ENCODE measurements around the gene TMEM144. TPM values are rescaled to one million over a fixed set of nuclear protein-coding genes. Genes with fewer than 3 reads are reported as not detected.
A peak's percentile ranks its signal among the peaks of the same experiment; 100 is the strongest.

TMEM144 gene
- total RNA-seq, 1 donor from 2014 or later = 7.6 TPM

DNA sequence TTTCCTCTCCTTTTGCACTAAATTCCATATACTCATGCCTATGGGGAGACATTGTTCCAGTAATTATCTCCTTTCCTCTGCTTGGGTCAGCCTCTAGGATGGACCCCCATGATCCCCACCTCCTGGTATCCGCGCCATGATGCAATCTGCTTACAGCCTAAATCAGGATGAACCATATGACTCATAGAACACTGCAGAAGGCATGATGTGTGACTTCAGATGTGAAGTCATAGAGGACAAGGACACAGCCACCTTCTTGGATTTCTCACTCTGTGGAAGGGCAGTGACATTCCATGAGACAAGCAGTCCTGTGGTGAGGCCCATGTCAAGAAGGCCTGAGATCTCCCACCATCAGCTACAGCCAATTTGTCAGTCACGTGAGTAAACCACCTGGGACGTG, 9.0 kb upstream of the TMEM144 start:
- Mint-ChIP-seq H3K4me3 (ENCODE audit: unreplicated experiment) (no peak overlapping the region), H3K4me1 (ENCODE audit: low read depth, unreplicated experiment) (peaks cover 9% of the 10 kb centered on the region), H3K27ac (ENCODE audit: unreplicated experiment) (peak overlapping the region; percentile 15), H3K36me3 (ENCODE audit: low read depth, unreplicated experiment) (peaks cover 2% of the 10 kb centered on the region), H3K9me3 (ENCODE audit: unreplicated experiment) (no peaks in the 10 kb centered on the region), H3K27me3 (ENCODE audit: low read depth, unreplicated experiment) (no peaks in the 10 kb centered on the region)
- FAIRE-seq (no peak), DNase-seq (ENCODE audit: low read depth) (no peak)
- H3K79me2 ChIP-seq (ENCODE audit: insufficient read depth, low read length) = no peaks in the 10 kb centered on the region
- H3K4me3 ChIP-seq (ENCODE audit: insufficient read depth, low read depth, low read length) = no peak overlapping the region
- no peak overlapping the region for H3K4me2 ChIP-seq (ENCODE audit: low read length)
- H3K9ac ChIP-seq (ENCODE audit: low read length) = no peak overlapping the region
- no peaks in the 10 kb centered on the region for H3K4me1 ChIP-seq (ENCODE audit: insufficient read depth, low read length)
- no peak overlapping the region for H2AFZ ChIP-seq (ENCODE audit: low read depth, low read length)
- no peaks in the 10 kb centered on the region for H3K36me3 ChIP-seq (ENCODE audit: insufficient read depth, low read length)
- H4K20me1 ChIP-seq (ENCODE audit: insufficient read depth, low read length) = no peaks in the 10 kb centered on the region
- H3K27me3 ChIP-seq (ENCODE audit: insufficient read depth, low read length) = no peaks in the 10 kb centered on the region
- TF ChIP-seq EZH2 (IDR thresholded peaks at IDR 0.05; ENCODE audit: insufficient read depth, low read length) = no peak
- TF ChIP-seq, protein P1, sequence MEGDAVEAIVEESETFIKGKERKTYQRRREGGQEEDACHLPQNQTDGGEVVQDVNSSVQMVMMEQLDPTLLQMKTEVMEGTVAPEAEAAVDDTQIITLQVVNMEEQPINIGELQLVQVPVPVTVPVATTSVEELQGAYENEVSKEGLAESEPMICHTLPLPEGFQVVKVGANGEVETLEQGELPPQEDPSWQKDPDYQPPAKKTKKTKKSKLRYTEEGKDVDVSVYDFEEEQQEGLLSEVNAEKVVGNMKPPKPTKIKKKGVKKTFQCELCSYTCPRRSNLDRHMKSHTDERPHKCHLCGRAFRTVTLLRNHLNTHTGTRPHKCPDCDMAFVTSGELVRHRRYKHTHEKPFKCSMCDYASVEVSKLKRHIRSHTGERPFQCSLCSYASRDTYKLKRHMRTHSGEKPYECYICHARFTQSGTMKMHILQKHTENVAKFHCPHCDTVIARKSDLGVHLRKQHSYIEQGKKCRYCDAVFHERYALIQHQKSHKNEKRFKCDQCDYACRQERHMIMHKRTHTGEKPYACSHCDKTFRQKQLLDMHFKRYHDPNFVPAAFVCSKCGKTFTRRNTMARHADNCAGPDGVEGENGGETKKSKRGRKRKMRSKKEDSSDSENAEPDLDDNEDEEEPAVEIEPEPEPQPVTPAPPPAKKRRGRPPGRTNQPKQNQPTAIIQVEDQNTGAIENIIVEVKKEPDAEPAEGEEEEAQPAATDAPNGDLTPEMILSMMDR (IDR thresholded peaks at IDR 0.05; ENCODE audit: insufficient read depth, low read depth, low read length) = no peak
- H3K9me3 ChIP-seq (ENCODE audit: insufficient read depth, low read depth, low read length) = no peaks in the 10 kb centered on the region
- no peak overlapping the region for H3K27ac ChIP-seq (ENCODE audit: low read depth, low read length)

DNA sequence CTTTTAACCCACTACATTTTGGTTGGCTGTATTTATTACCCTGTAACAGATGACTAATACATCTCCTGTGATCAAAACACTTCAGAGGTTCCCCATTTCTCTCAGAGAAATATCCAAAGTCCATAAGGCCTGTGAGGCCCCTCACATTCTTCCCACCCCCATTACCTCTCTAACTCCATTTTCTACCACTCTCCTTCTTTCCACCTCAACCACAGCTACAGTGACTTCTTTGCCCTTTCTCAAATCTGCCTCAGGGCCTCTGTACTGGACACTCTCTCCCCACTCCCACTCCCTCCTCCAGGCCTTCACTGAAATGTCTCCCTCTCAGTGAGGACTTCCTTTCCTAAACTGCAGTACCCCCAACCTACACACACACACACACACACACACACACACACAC, 8.4 kb upstream of the TMEM144 start:
- FAIRE-seq = no peak
- Histone ChIP-seq H3K27me3 (ENCODE audit: insufficient read depth, low read length) (no peaks in the 10 kb centered on the region), H3K79me2 (ENCODE audit: insufficient read depth, low read length) (no peaks in the 10 kb centered on the region), H3K36me3 (ENCODE audit: insufficient read depth, low read length) (no peaks in the 10 kb centered on the region), H3K4me3 (ENCODE audit: insufficient read depth, low read depth, low read length) (no peak overlapping the region), H2AFZ (ENCODE audit: low read depth, low read length) (no peak overlapping the region), H3K9me3 (ENCODE audit: insufficient read depth, low read depth, low read length) (no peaks in the 10 kb centered on the region), H3K9ac (ENCODE audit: low read length) (no peak overlapping the region), H3K4me2 (ENCODE audit: low read length) (no peak overlapping the region), H3K27ac (ENCODE audit: low read depth, low read length) (no peak overlapping the region), H4K20me1 (ENCODE audit: insufficient read depth, low read length) (no peaks in the 10 kb centered on the region), H3K4me1 (ENCODE audit: insufficient read depth, low read length) (no peaks in the 10 kb centered on the region)
- peaks cover 2% of the 10 kb centered on the region for H3K36me3 Mint-ChIP-seq (ENCODE audit: low read depth, unreplicated experiment)
- no peak for DNase-seq (ENCODE audit: low read depth)
- H3K9me3 Mint-ChIP-seq (ENCODE audit: unreplicated experiment) = no peaks in the 10 kb centered on the region
- no peak overlapping the region for H3K4me3 Mint-ChIP-seq (ENCODE audit: unreplicated experiment)
- peaks cover 9% of the 10 kb centered on the region for H3K4me1 Mint-ChIP-seq (ENCODE audit: low read depth, unreplicated experiment)
- no peak for TF ChIP-seq EZH2 (IDR thresholded peaks at IDR 0.05; ENCODE audit: insufficient read depth, low read length)
- TF ChIP-seq, protein P1 (IDR thresholded peaks at IDR 0.05; ENCODE audit: insufficient read depth, low read depth, low read length) = no peak
- no peaks in the 10 kb centered on the region for H3K27me3 Mint-ChIP-seq (ENCODE audit: low read depth, unreplicated experiment)
- no peak overlapping the region for H3K27ac Mint-ChIP-seq (ENCODE audit: unreplicated experiment)

DNA sequence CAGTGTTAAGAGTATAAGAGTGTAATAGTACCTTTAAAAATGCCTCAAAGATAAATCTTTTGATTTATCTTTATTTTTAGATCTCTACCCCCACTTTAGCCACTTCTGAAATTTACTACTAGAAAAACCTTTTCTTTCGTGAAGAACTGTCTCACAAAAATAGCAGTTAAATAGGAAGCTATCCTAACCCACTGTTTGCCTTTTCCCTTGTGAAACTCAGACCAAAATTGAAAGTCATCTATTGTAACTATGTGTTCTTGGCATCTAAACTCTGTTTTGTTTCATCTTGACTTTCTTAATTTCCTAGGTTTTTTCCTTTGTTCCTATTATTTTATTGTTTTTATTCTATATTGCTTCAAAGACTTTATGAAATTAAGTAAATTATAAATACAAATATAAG, 7.8 kb upstream of the TMEM144 start:
- H3K4me2 ChIP-seq (ENCODE audit: low read length) = no peak overlapping the region
- H3K4me3 Mint-ChIP-seq (ENCODE audit: unreplicated experiment) = no peak overlapping the region
- no peak overlapping the region for H2AFZ ChIP-seq (ENCODE audit: low read depth, low read length)
- no peaks in the 10 kb centered on the region for H3K36me3 ChIP-seq (ENCODE audit: insufficient read depth, low read length)
- peaks cover 9% of the 10 kb centered on the region for H3K4me1 Mint-ChIP-seq (ENCODE audit: low read depth, unreplicated experiment)
- no peaks in the 10 kb centered on the region for H3K27me3 ChIP-seq (ENCODE audit: insufficient read depth, low read length)
- no peak overlapping the region for H3K27ac Mint-ChIP-seq (ENCODE audit: unreplicated experiment)
- DNase-seq (ENCODE audit: low read depth) (no peak), FAIRE-seq (no peak)
- H3K9me3 Mint-ChIP-seq (ENCODE audit: unreplicated experiment) = no peaks in the 10 kb centered on the region
- H3K79me2 ChIP-seq (ENCODE audit: insufficient read depth, low read length) = no peaks in the 10 kb centered on the region
- no peak overlapping the region for H3K27ac ChIP-seq (ENCODE audit: low read depth, low read length)
- TF ChIP-seq, protein P1 (IDR thresholded peaks at IDR 0.05; ENCODE audit: insufficient read depth, low read depth, low read length) = no peak
- no peak for TF ChIP-seq EZH2 (IDR thresholded peaks at IDR 0.05; ENCODE audit: insufficient read depth, low read length)
- H4K20me1 ChIP-seq (ENCODE audit: insufficient read depth, low read length) = no peaks in the 10 kb centered on the region
- no peak overlapping the region for H3K9ac ChIP-seq (ENCODE audit: low read length)
- H3K9me3 ChIP-seq (ENCODE audit: insufficient read depth, low read depth, low read length) = no peaks in the 10 kb centered on the region
- no peak overlapping the region for H3K4me3 ChIP-seq (ENCODE audit: insufficient read depth, low read depth, low read length)
- no peaks in the 10 kb centered on the region for H3K4me1 ChIP-seq (ENCODE audit: insufficient read depth, low read length)
- H3K36me3 Mint-ChIP-seq (ENCODE audit: low read depth, unreplicated experiment) = peaks cover 2% of the 10 kb centered on the region
- no peaks in the 10 kb centered on the region for H3K27me3 Mint-ChIP-seq (ENCODE audit: low read depth, unreplicated experiment)
